HEK293T (cell line): ENCODE data around the gene LVRN.

Experiments
- CTCF ChIA-PET: fragments of 350-600 bp; formaldehyde crosslinking; extraction: SDS; loops from one replicate; lab custom pipeline; 2021; ENCODE audit warnings: antibody characterized with exemption, inconsistent platforms; lab: Yijun Ruan, JAX
- POLR2A ChIA-PET: fragments of 350-600 bp; formaldehyde crosslinking; extraction: SDS; loops from one replicate; lab custom pipeline; 2020; ENCODE audit warnings: antibody characterized with exemption, inconsistent platforms; lab: Yijun Ruan, JAX
- DNase-seq: peaks from one replicate; pipeline ENCODE4 v3.0.0; 2012; ENCODE audit warnings: mixed read lengths; ENCODE audit errors: extremely low spot score
- ARNT ChIP-seq: fragments of 450-650 bp; IDR thresholded peaks from 2 replicates; pipeline ENCODE4 v1.6.1; 2017; ENCODE audit warnings: mild to moderate bottlenecking
- BHLHE40 ChIP-seq: fragments of 450-650 bp; IDR thresholded peaks from 2 replicates; pipeline ENCODE4 v1.6.1; 2016; ENCODE audit warnings: mild to moderate bottlenecking, moderate library complexity, borderline replicate concordance
- CTBP1 ChIP-seq: fragments of 450-650 bp; IDR thresholded peaks from 2 replicates; pipeline ENCODE4 v1.6.1; 2016; ENCODE audit warnings: borderline replicate concordance
- ELF4 ChIP-seq: fragments of 450-650 bp; IDR thresholded peaks from 2 replicates; pipeline ENCODE4 v1.6.1; 2017; ENCODE audit warnings: antibody characterized with exemption
- FOXA1 ChIP-seq: fragments of 450-650 bp; IDR thresholded peaks from 2 replicates; pipeline ENCODE4 v1.6.1; 2016; ENCODE audit warnings: mild to moderate bottlenecking
- FOXK2 ChIP-seq: fragments of 450-650 bp; IDR thresholded peaks from 2 replicates; pipeline ENCODE4 v1.6.1; 2016; ENCODE audit warnings: mild to moderate bottlenecking
- FOXM1 ChIP-seq: fragments of 450-650 bp; IDR thresholded peaks from 2 replicates; pipeline ENCODE4 v1.6.1; 2017; ENCODE audit warnings: mild to moderate bottlenecking, borderline replicate concordance
- HDGF ChIP-seq: fragments of 450-650 bp; IDR thresholded peaks from 2 replicates; pipeline ENCODE4 v1.6.1; 2017; ENCODE audit warnings: antibody characterized with exemption, borderline replicate concordance
- L3MBTL2 ChIP-seq: fragments of 450-650 bp; conservative IDR thresholded peaks from 2 replicates; pipeline ENCODE4 v1.6.1; 2016; ENCODE audit warnings: mild to moderate bottlenecking
- LEF1 ChIP-seq: fragments of 450-650 bp; IDR thresholded peaks from 2 replicates; pipeline ENCODE4 v1.6.1; 2017; ENCODE audit warnings: mild to moderate bottlenecking, borderline replicate concordance
- NFRKB ChIP-seq: fragments of 450-650 bp; IDR thresholded peaks from 2 replicates; pipeline ENCODE4 v1.6.1; 2016; ENCODE audit warnings: mild to moderate bottlenecking, moderate library complexity
- PKNOX1 ChIP-seq: fragments of 450-650 bp; IDR thresholded peaks from 2 replicates; pipeline ENCODE4 v1.6.1; 2016
- SP1 ChIP-seq: fragments of 450-650 bp; IDR thresholded peaks from 2 replicates; pipeline ENCODE4 v1.6.1; 2017
- SUZ12 ChIP-seq: fragments of 450-650 bp; IDR thresholded peaks from 2 replicates; pipeline ENCODE4 v1.6.1; 2016; ENCODE audit warnings: mild to moderate bottlenecking
- TARDBP ChIP-seq: fragments of 450-650 bp; IDR thresholded peaks from 2 replicates; pipeline ENCODE4 v1.6.1; 2016
- ZNF384 ChIP-seq: fragments of 450-650 bp; IDR thresholded peaks from 2 replicates; pipeline ENCODE4 v1.6.1; 2016

The LVRN gene

DNA sequence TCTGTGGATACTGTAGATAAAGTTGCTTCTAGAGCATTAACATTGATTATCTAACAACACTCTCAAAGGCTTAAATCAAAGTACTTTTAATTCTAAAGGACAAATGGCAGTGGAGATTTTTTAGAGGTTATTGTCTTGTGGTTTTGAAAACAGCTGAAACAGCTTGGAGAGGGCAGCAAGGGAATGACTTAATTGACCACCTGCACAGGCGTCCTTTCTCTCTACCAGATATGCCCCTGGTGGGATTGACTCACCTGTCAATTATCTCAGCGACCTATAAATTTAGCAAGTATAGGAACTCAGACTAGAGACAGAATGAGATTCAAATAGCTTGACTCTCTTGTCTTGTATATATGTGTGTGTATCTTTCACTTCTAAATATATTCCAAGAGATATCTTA, 83.5 kb downstream of the LVRN start:
- ChIA-PET POLR2A (no interaction called here), CTCF (no interaction called here)
- TF ChIP-seq PKNOX1: no peak
- DNase-seq: no peak

DNA sequence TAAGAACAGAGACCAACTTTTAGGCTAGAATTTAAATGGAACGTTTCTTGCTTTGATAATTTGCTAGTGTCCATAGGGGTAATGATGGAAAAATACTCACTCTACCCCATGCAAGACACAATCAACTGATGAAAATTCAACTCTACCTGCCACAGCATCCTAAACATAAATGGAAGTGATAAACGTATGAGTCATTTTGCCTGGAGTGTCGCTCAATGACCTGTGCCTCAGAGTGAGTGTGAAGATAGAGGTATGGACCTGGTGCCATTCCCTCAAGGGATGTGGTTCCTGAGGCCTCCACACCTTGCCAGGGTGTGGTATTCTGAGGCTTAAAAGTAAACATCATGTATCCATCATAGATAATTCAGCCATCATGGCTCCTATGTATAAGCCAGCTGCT, 84.0 kb downstream of the LVRN start:
- ChIA-PET POLR2A (no interaction called here), CTCF (no interaction called here)
- DNase-seq: no peak
- no peak for TF ChIP-seq CTBP1
- TF ChIP-seq ARNT: no peak
- no peak for TF ChIP-seq FOXA1
- TF ChIP-seq BHLHE40: no peak
- no peak for TF ChIP-seq ZNF384
- TF ChIP-seq FOXK2: no peak
- no peak for TF ChIP-seq FOXM1
- TF ChIP-seq PKNOX1: no peak
- TF ChIP-seq L3MBTL2: no peak
- TF ChIP-seq LEF1: no peak
- TF ChIP-seq TARDBP: no peak
- TF ChIP-seq ELF4: no peak
- no peak for TF ChIP-seq SUZ12
- TF ChIP-seq HDGF: no peak

DNA sequence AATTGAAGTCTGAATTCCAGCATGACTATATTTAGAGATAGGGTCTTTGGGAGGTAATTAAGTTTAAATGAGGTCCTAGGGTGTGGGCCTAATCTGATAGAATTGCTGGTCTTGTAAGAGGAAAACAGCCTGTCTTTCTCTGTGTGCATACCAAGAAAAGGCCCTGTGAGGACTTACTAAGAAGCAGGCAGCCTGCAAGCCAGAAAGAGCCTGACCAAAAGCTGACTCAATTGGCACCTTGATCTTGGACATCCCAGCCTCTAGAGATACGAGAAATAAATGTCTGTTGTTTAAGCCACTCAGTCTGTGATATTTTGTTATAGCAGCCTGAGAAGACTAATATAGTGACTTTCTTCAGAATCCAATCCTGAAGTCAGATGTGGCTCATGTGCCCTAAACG, 84.5 kb downstream of the LVRN start:
- POLR2A ChIA-PET: no interaction called here
- DNase-seq: no peak
- TF ChIP-seq CTBP1: no peak
- no peak for TF ChIP-seq SP1
- no peak for TF ChIP-seq FOXK2
- no peak for TF ChIP-seq NFRKB
- TF ChIP-seq FOXA1: no peak
- no peak for TF ChIP-seq ZNF384
- TF ChIP-seq L3MBTL2: no peak
- TF ChIP-seq TARDBP: no peak
- CTCF ChIA-PET: no interaction called here

GRCh38 chr5:116058346-116058936, 96.2 kb downstream of the LVRN start:
- CTCF ChIA-PET: no interaction called here
- no peak for DNase-seq
- POLR2A ChIA-PET: no interaction called here
- TF ChIP-seq BHLHE40 (no peak), FOXM1 (no peak), SP1 (no peak), CTBP1 (no peak), SUZ12 (no peak), TARDBP (no peak), HDGF (no peak), ARNT (no peak), ZNF384 (no peak)

DNA sequence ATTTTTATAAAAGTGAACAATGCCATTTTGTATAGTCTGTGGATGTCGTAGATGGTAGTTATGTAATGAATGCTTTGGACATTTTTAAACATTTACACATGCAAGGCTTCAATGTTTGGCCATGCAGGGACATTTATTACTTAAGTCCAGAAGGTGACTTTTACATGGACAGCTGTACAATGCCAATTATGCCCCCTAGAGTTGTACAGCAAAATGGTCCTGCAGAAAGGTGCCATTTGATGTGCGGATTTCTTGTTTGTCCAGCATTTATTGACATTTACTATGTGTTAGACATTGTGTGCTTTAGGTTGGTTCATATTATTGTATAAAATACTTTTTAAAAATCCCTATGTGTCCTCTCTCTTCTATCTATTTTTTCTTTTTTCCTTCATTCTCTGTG, 100.1 kb downstream of the LVRN start:
- CTCF ChIA-PET: no interaction called here
- TF ChIP-seq BHLHE40 (no peak), ZNF384 (no peak), LEF1 (no peak), FOXA1 (no peak), FOXK2 (no peak), L3MBTL2 (no peak), ARNT (no peak), PKNOX1 (no peak), HDGF (no peak), TARDBP (no peak), SUZ12 (no peak), FOXM1 (no peak), SP1 (no peak), CTBP1 (no peak), ELF4 (no peak)
- POLR2A ChIA-PET: no interaction called here
- DNase-seq: no peak

GRCh38 chr5:116063950-116064349, 101.7 kb downstream of the LVRN start:
- no peak for DNase-seq
- TF ChIP-seq ELF4: no peak
- no peak for TF ChIP-seq FOXA1
- TF ChIP-seq SP1: no peak
- TF ChIP-seq L3MBTL2: no peak
- no peak for TF ChIP-seq CTBP1
- no peak for TF ChIP-seq LEF1
- no peak for TF ChIP-seq BHLHE40
- no peak for TF ChIP-seq NFRKB
- no peak for TF ChIP-seq ZNF384
- ChIA-PET CTCF (no interaction called here), POLR2A (no interaction called here)
